Fibroblast of mammary gland (primary cell): ENCODE measurements around the gene SEC22B.
"Not testable (repeated sequence)": the region's sequence is repeated elsewhere in the genome, so short reads cannot be mapped to it uniquely, and the experiment has no call there.

Experiments
- DNase-seq: peaks from one replicate; pipeline ENCODE4 v3.0.0-alpha.2; 2010; ENCODE audit warnings: low read depth
- H3K4me3 ChIP-seq: 2 replicates; pipeline ENCODE4 v1.5.1; 2011; ENCODE audit warnings: low read depth, mild to moderate bottlenecking, low read length, moderate library complexity; ENCODE audit not compliant: control insufficient read depth
- TF ChIP-seq, protein P1 (sequence below): conservative IDR thresholded peaks from 2 replicates; pipeline ENCODE4 v1.5.1; 2011; ENCODE audit warnings: low read depth, low read length, inconsistent platforms; ENCODE audit not compliant: control insufficient read depth, insufficient read depth

SEC22B gene

DNA sequence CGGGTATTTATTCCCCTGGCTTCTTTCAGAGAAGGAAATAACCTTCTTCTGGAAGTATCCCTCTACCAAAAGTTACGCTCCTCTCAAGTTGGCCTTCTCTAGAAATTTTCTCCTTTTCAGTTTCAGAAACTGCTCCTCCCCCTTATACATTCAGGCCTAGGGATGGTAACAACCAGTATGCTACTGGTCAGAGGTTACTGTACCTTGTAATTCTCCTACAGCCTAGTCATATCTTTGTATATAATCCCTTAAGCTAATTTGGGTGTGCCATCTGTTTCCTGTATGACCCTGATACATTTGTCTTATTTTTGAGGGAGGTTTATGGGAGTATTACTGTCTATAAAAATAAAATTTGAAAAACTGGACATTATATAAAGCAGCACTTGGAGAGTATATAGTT lies 14.3 kb downstream of the SEC22B start:
- not testable (repeated sequence) for DNase-seq, H3K4me3 ChIP-seq

DNA sequence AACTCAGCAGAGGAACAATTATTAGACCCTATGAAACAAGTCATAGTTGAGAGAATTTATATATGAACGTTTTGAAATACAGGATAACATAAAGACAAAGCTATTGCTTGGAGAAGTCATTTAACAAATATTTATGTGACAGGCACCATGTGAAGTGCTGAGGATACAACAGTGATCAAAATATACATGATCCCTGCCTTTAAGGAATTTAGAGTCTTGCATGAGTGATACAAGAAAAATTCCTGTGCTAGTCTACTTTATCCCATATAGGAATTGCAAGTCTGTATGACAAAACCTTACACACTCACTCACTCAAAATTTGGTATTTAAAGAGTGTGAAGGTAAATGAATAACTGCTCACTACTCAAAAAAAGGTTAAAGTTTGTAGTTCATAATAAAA lies 17.8 kb downstream of the SEC22B start:
- H3K4me3 ChIP-seq, DNase-seq: not testable (repeated sequence)

DNA sequence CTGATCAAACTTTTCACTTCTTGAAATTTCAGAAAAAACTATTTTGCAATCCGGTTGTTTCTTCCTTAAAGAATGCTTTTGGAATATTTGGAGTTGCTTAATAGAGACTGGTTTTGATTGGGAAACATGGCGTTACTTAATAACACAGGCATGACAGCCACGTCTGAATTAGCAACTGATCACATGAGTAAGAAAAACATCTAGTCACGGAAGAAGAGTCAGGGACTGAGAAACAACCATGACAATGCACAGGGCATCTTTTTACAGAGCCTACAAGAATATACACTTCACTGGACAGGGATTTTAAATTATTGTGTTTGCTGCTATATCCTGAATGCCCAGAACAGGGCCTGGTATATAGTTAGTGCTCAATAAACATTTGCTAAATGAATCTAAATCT lies 18.2 kb downstream of the SEC22B start:
- H3K4me3 ChIP-seq, DNase-seq: not testable (repeated sequence)

DNA sequence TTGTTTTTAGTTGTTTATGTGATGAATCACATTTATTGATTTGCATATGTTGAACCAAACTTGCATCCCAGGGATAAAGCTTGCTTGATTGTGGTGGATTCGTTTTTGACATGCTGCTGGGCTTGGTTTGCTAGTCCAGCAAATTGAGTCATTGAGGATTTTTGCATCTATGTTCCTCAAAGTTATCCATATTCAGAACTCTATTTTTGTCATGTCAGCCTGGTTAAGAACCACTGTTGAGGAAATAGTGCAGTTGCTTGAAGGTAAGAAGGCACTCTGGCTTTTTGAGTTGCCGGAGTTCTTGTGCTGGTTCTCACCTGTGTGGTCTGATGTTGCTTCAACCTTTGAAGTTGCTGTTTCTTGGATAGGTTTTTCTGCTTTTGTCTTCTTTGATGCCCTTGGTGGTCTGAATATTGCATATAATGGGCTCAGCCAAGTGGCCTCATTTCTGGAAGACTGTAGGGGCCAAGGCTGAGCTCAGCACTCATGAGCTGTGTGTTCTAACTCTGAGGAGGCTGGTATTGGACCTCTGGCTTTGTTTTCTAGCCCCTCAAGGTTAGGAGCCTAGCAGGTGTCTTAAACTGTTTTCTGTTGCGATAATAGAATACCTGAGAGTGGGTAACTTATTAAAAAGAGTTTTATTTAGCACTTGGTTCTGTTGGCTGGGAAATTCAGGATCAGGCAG lies 26.0 kb downstream of the SEC22B start:
- not testable (repeated sequence) for H3K4me3 ChIP-seq

DNA sequence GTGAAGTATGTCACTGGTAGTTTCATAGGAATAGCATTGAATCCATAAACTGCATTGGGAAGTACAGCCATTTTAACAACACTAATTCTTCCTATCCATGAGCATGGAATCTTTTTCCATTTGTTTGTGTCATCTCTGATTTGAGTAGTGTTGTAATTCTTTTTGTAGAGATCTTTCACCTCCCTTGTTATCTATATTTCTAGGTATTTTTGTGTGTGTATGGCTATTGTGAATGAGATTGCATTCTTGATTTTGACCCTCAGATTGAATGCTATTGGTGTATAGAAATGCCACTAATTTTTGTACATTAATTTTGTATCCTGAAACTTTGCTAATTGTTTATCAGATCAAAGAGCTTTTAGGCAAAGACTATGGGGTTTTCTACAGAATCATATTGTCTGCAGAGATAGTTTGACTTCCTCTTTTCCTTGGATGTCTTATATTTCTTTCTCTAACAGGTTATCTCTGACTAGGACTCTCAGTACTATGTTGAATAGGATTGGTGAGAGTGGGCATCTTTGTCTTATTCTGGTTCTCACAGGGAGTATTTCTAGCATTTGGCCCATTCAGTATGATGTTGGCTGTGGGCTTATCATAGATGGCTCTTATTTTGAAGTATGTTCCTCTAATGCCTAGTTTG lies 26.8 kb downstream of the SEC22B start:
- not testable (repeated sequence) for DNase-seq

More for the DNA sequence above, 26.0 kb downstream of the SEC22B start:
- not testable (repeated sequence) for DNase-seq

DNA sequence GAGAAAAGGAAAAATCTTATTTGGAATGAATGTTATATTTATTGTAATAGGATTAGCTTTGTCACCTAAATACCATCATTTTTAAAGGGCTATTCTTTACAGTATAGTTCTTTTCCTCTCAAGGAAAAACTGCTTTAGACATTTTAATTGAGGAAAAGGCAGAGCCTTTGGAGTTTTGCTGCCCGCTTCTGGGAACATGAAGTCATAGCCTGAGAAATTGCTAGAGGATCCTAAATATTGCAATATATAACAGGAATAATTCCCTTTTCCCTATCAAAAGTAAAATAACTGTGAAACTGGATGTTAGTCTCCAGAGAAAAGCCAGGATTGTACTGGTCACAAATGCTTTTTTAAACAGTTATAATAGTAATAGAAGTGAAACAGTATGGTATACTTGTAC lies 30.5 kb downstream of the SEC22B start:
- not testable (repeated sequence) for H3K4me3 ChIP-seq, DNase-seq
- TF ChIP-seq, protein P1, sequence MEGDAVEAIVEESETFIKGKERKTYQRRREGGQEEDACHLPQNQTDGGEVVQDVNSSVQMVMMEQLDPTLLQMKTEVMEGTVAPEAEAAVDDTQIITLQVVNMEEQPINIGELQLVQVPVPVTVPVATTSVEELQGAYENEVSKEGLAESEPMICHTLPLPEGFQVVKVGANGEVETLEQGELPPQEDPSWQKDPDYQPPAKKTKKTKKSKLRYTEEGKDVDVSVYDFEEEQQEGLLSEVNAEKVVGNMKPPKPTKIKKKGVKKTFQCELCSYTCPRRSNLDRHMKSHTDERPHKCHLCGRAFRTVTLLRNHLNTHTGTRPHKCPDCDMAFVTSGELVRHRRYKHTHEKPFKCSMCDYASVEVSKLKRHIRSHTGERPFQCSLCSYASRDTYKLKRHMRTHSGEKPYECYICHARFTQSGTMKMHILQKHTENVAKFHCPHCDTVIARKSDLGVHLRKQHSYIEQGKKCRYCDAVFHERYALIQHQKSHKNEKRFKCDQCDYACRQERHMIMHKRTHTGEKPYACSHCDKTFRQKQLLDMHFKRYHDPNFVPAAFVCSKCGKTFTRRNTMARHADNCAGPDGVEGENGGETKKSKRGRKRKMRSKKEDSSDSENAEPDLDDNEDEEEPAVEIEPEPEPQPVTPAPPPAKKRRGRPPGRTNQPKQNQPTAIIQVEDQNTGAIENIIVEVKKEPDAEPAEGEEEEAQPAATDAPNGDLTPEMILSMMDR, result peak; percentile 21

More for the DNA sequence above, 26.8 kb downstream of the SEC22B start:
- H3K4me3 ChIP-seq, result not testable (repeated sequence)

DNA sequence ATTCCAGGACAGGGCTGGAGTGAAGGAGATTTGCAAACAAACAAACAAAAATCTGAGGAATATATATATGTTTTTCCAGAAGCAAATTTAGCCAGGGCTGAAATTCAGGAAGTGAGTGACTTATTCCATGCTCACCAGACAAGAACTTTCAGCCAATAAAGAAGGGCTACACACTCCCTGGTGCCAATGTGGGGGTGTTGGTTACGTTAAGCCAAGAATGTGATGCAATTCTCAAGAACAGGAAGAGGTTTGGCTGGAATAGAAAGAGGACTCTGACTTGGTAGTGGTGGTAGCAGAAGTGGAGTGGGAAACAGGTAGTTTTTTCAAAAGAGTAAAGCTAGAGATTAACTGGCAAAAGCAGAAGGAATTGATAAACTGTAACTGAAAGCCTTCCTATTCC lies 31.7 kb downstream of the SEC22B start:
- DNase-seq, H3K4me3 ChIP-seq: not testable (repeated sequence)

DNA sequence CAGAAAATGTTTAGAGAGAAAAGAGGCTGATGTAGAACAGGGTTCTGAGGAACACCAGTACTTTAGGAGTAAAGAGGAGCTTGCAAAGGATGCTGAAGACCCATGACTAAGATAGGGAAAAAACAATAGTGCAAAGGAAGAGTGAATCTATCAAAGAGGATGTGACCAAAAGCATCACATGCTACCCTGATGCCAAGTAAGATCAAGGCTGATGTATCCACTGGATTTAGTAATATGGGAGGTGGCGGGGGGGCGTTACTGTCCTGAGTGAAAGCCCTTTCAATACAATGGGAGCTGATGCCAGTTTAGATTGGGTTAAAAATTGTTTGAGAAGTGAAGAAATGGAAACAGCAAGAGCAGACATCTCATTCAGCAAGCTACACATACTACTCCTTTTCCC lies 32.2 kb downstream of the SEC22B start:
- DNase-seq, result peak; percentile 59
- not testable (repeated sequence) for H3K4me3 ChIP-seq

DNA sequence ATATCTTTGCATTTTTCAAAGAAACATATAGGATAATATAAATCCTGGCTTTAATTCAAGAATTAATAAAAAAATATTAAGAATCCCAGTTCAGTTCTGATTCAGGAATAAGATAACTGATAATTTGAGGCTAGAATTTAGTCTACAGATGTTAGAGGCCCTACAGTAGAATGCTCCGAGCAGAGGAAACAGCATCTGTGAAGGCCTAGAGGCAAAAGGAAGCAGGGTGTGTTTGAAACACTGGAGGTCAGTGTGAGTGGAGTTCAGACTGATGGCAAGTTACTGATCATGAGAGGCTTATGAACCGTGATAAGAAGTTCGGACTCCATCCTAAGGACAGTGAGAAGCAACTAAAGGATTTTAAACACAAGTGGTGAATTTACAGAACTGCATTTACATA lies 33.0 kb downstream of the SEC22B start:
- peak; percentile 37 for DNase-seq
- not testable (repeated sequence) for H3K4me3 ChIP-seq

DNA sequence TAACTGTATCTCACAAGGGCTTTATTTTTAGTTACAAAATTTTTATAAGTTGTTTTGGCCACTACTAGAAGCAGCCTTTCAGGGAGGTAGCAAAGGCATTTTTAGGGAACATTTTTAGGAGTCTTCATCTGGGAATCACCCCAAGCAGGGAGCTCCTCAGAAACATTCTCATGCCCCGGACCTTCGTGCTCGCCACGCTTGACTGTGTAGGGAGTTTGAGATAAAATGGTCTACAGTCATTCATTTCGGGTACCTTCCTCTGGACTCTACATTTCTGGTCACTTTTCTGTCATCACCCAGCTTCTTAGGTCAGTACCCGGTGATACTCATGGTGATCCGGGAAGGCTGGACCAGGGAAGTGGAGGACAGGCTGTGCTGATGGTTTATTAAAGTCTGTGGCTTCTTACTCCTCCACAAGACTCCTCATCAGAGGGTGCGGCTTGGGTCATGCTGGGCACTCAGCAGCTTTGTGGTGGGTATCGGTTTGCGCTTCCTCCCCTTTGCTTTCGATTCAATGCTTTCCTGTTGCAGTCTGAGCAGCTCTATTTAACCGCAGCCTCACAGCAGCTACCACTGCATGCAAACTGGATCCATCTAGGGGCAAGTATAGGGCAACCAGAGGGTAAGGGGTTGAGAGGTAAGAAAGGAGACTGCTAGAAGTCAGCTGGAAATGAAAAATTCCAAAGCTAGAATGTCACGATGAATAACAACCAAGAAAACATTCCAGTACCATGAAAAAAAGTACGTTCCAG lies 33.6 kb downstream of the SEC22B start:
- not testable (repeated sequence) for H3K4me3 ChIP-seq

DNA sequence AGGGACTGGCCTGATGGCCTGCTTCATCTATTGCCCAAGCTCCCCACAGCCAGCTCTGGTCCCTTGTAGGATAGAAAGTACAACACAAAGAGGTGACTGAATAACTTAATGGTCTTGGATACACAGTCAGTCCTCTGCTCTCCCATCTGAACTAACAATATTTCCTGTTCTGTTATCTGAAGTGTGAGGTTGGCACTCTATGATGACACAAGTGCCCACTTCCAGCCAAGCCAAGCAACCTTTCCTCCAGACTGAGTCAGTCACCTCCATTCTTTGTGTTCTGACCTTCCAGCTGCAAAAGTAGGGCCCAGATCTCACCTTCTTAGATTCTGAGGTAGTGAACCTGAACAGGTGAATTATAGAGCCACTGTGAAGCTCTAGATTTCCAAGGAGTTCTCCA lies 34.5 kb downstream of the SEC22B start:
- not testable (repeated sequence) for DNase-seq, H3K4me3 ChIP-seq

More for the DNA sequence above, 33.6 kb downstream of the SEC22B start:
- peak; percentile 70 for DNase-seq

DNA sequence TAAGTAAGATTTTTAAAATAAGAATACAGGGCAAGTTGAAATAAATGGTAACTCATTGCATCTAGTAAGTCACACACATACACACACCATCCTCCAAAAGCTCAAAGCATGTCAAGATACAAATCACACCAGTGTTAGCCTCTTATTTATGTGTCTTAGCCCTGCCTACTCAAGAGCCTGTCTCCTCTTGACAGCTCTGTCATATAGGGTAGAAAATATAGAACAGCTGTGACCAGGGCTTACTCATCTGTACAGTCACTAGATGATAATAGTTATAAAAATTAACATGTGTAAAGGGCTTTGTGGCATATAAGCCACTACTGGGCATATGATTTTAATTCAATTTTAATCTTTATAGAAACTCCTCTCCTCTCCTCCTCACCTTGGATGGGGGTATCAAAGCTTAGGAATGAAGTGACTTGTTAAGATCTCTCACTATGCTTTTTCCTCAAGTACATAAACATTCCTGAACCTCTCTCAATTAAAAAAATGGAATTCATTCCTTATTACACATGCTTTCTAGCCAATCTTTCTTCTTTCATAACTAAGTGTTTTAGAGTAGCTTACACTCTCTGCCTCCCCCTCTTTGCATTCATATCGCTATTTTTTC lies 35.6 kb downstream of the SEC22B start:
- DNase-seq, H3K4me3 ChIP-seq: not testable (repeated sequence)

DNA sequence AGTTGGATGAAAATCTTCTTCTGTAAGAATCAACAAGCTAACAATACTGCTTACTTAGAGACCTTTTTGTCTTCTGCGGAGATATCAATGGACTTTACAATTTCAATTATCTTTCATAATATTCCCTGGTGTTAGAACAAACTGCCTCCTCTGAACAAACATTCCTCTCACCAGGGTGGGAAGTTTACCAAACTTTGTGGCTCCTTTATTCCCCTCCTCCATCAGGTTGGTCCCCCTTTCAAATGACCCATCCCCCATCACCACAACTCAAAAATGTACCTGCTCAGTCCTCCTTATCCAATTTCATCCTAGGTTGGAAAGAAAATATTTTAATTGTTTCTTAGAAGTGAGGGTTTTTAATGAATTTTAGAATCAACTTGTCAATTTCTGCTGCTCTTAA lies 40.2 kb downstream of the SEC22B start:
- H3K4me3 ChIP-seq, DNase-seq: not testable (repeated sequence)

DNA sequence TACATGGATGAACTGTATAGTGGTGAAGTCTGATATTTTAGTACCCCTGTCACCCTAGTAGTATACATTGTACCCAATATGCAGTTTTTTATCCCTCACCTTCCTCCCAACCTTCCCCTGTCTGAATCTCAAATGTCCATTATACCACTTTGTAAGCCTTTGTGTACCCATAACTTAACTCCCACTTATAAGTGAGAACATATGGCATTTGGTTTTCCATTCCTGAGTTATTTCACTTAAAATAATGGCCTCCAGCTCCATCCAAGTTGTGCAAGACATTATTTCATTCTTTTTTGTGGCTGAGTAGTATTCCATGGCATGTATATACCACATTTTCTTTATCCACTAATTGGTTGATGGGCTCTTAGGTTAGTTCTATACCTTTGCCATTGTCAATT lies 42.4 kb downstream of the SEC22B start:
- H3K4me3 ChIP-seq, DNase-seq: not testable (repeated sequence)
